GM19193 (cell line): ENCODE data around the gene ST6GALNAC2.

Experiments
- POLR2A ChIP-seq: IDR thresholded peaks from 4 replicates; pipeline ENCODE4 v1.6.1; 2011; ENCODE audit not compliant: insufficient read depth, insufficient read length; ENCODE audit errors: extremely low read depth

Gene ST6GALNAC2

DNA sequence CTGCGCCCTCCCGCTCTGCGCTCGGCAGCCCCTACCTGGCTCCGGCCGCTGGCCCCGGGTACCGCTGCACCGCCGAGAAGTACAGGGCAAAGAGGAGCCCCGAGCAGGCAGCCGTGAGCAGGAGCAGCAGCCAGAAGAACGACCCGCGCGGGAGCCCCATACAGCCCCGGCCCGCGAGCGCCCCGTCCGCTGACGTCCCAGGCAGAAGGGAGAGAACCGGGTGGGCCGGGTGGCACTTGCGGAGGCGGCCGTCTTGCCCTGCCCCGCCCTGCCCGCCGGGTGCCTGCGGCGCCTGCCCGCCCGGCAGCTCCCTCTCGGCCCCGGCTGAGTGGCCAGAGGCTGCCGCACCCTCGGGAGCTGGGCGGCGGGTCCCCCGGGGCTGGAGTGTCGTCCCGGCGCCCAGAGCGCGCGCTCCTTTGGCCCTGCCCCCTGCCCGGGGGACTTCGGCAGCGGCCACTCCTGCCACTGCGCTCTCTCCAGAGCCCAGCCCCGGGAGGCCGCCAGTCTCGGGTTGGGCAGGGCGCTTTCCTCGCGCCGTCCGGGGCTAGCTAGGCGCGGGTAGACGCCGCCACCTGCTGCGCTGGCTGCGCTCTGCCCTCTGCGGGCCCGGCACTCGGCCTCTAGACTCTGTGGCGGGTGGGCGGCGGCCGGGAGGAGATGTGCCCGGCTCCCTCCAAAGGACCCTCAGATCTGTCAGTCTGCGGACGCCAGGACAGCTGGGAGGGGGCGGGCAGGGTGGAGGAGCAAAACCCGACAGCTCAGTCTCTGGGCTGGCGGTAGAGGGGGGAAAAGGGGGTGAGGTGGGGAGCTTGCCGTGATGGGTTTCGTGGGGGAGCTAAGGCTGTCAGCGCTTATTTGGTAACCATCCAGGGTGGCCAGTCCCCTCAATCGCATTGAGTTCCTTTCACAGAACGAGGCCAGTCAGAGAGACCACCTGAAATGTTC, at the start of gene ST6GALNAC2:
Gene ST6GALNAC2, minus strand, starts transcription at position 212 of the 945 bp plus-strand sequence. Its CDS starts 52 bp downstream, at position 160.
- TF ChIP-seq POLR2A: no peak

DNA sequence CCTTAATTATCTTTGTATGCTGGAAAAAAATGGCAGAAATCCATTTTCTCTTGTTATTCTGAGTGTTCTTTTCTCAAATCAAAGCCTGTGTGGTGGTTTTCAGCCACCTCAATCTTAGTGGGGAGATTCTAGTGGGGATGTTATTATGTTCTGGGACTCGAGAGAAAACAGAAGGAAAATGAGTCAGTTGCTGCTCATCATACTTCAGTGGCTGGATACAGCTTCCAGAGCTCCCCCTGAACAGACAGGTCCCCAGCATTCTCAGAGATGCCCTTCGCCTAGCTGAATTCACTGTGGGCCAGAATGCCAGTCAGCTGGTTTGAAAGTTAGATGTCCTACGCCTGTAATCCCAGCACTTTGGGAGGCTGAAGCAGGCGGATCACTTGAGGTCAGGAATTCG, 49.4 kb upstream of the ST6GALNAC2 start:
- TF ChIP-seq POLR2A: no peak

DNA sequence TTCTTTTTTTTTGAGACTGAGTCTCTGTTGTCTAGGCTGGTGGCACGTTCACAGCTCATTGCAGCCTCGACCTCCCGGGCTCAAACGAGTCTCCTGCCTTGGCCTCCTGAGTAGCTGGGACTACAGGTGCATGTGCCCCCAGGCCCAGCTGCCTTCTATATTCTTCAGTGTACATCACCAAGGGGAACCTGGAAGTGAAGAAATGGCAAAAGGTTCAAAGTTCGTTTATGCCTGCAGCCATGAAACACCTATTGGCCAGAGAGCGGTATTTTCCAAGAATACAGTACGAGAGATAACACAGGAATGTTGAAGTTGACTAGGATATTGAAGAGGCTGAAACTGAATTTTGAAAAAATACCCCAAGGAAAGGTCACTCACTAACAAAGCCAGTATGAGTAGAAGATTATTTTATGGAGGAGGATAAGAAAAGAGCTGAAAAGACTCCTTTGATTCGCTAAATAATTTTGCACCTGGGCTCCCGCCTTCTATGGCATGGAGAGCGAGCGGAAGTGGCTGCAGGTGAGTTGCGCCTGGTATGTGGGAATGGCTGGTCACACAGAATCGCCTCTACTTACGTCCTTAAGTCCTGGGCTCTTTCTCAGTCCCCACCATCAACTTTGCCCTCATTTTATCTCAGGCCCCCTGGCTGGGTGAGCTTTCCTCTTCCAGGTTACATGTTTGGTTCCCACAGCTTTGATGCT, 48.1 kb upstream of the ST6GALNAC2 start:
- TF ChIP-seq POLR2A: no peak

GRCh38 chr17:76631821-76632565, 46.3 kb upstream of the ST6GALNAC2 start:
- TF ChIP-seq POLR2A: no peak

- TF ChIP-seq POLR2A: no peak
Measured at GRCh38 chr17:76630151-76630550, 44.5 kb upstream of the ST6GALNAC2 start.

DNA sequence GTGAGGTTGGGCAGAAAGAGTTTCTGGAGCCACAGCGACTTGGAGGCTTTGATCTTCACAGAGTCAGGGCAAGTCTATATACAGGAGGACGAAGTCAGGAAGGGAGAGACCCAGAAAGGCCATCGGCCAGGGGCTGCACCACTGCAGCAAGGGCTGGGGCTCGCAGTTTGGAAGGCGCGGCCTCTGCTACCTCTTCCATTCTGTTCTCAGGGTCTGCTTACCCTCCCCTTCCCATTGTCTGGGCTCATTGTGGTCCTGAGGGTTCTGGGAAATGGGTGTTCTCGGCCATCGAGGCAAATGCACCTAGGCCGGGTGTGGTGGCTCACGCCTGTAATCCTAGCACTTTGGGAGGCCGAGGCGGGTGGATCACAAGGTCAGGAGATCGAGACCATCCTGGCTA, 41.9 kb upstream of the ST6GALNAC2 start:
- TF ChIP-seq POLR2A: no peak

GRCh38 chr17:76626442-76626841, 40.8 kb upstream of the ST6GALNAC2 start:
- TF ChIP-seq POLR2A: no peak

GRCh38 chr17:76625496-76625895, 39.8 kb upstream of the ST6GALNAC2 start:
- TF ChIP-seq POLR2A: no peak

DNA sequence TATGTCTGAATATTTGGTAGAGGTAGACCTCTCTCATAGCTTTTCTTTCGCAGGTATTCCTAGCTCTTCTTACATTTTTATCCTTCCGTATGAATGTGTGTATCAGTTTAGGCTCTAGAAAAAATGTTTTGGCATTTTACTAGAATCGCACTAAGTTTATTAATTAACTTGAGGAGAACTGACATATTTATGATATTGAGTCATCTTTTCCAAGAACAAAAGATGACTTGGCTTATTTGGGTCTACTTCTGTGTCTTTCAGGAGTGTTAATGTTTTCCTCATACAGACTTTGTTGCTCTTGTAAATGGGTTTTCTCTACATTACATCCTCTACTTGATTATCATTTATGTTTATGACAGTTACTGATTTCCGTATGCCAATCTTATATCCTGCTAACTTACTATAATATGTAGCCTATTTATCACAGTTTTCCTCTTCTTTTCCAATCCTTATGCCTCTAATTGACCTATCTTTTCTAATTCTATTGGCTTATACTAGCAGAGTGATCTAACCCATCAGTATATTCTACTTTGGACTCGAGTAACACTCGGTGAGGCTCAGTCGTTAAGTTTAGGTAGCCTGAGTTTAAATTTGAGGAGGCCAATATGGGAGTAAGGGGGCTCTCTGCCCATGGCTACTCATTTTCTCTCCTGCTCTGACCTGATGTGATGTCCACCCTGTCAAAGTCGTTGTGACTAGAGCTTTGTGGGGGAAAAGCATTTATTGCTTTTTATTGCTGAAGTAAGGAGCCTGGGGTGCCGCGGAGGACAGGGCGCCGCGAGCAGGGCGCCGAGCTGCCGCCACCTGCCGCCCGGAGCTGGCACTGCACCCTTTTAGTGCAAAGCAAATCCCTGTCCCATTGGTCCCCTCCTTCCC, 37.8 kb upstream of the ST6GALNAC2 start:
- TF ChIP-seq POLR2A: no peak

GRCh38 chr17:76617838-76618237, 32.2 kb upstream of the ST6GALNAC2 start:
- no peak for TF ChIP-seq POLR2A

GRCh38 chr17:76614912-76615617, 29.4 kb upstream of the ST6GALNAC2 start:
- TF ChIP-seq POLR2A: no peak

DNA sequence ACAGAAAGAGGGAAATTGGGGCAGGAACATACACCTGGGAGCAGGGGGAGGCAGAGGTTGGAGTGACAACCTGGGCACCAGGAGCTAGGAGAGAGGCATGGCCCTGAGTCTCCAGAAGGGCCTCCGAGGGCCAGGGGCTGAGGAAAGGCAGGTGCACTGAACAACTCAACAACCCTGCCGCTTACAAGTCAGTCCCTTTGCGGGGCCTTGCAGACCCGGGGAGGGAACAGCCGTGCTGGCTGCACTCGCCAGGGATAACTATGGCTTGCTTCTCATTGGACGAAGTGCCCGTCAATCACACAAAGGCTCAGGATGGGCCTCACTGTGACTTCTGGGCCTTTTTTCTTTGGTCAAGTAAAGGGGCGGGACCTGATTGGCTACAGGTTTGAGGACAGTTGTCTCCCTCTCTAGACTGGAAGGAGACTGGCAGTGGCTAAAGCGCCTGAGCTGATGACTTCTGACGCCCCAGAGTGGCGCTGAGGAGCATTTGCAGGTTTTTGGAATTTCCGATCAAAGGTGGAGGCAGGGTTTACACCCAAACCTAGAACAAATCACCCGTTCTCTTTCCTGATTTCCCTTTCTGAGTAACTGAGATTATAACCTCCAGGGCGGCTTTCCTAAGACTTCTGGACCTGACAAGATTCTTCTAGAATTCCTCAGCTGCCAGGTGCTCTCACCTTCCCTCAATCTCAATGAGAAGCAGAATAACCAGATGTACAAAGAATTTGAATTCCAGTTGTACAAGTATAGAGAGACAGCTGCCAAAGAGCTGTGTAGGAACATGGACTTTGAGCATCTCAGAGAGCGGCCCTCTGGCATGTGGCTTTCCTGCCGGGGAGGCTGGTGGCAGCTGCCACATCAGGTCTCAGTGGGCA, 27.6 kb upstream of the ST6GALNAC2 start:
- no peak for TF ChIP-seq POLR2A

- TF ChIP-seq POLR2A: no peak
Measured at GRCh38 chr17:76612465-76612864, 26.8 kb upstream of the ST6GALNAC2 start.

DNA sequence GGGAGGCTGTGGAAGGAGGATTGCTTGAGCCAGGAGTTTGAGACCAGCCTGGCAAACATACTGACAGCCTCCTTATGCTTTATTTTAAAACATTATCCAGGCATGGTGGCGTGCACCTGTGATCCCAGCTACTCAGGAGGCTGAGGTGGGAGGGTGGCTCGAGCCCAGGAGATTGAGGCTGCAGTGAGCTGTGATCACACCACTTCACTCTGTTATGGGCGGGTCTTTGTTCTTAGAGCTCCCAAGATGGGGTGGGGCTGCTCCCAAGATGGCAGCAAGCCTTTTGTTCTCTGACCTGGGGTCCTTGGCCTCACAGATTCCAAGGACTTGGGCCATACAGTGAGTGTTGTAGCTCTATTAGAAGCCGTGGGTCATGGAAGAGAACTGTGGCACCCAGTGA, 26.1 kb upstream of the ST6GALNAC2 start:
- TF ChIP-seq POLR2A: no peak
